AG04450 (cell line): ENCODE results near the gene CNTLN. TPM values are rescaled to one million over a fixed set of nuclear protein-coding genes. Genes with fewer than 3 reads are reported as not detected.
"Not testable (repeated sequence)": the region's sequence is repeated elsewhere in the genome, so short reads cannot be mapped to it uniquely, and the experiment has no call there.

Experiments
- CTCF ChIA-PET: fragments of 300-600, 350-600 bp; formaldehyde crosslinking; extraction: SDS; loops from one replicate; lab custom pipeline; 2022; ENCODE audit warnings: antibody characterized with exemption, inconsistent platforms; lab: Charles Lee
- POLR2A ChIA-PET: fragments of 350-600 bp; formaldehyde crosslinking; extraction: SDS; loops from one replicate; lab custom pipeline; 2021; ENCODE audit warnings: antibody characterized with exemption, inconsistent platforms; lab: Yijun Ruan, JAX
- DNase-seq: peaks from one replicate; pipeline ENCODE4 v3.0.0-alpha.2; 2011; ENCODE audit warnings: low read depth, low spot score
- H3K27ac ChIP-seq: one replicate; pipeline ENCODE4 v1.5.1; 2012; ENCODE audit warnings: low read depth, low read length, control low read depth
- H3K27me3 ChIP-seq: one replicate; pipeline ENCODE4 v1.6.0; 2012; ENCODE audit warnings: low read length; ENCODE audit not compliant: control insufficient read depth, insufficient read depth
- H3K4me3 ChIP-seq: 2 replicates; pipeline ENCODE4 v1.5.1; 2011; ENCODE audit warnings: mild to moderate bottlenecking, low read depth, low read length, control low read depth
- H3K9me3 ChIP-seq: 2 replicates; pipeline ENCODE4 v1.5.1; 2012; ENCODE audit warnings: low read length; ENCODE audit not compliant: control insufficient read depth, insufficient read depth
- CTCF ChIP-seq: IDR thresholded peaks from 2 replicates; pipeline ENCODE4 v1.5.1; 2011; ENCODE audit warnings: low read depth, low read length, control low read depth, inconsistent platforms
- polyA plus RNA-seq: library from polyadenylated mRNA; depleted of rRNA; stranded (reverse); fragments of >200 nt; gene quantifications from 2 replicates; pipeline ENCODE4 v1.2.3, GENCODE V29; 2011

CNTLN gene
- polyA plus RNA-seq, 1 experiment, result 11.7 TPM

GRCh38 chr9:17520268-17521064 lies 385.6 kb downstream of the CNTLN start:
- H3K9me3 ChIP-seq, result no peaks in the 10 kb centered on the region
- CTCF ChIA-PET, result interaction anchor here (0.6 to 3.0 kb wide), 10 partner anchors 10 to 1593 kb away, joined by 3 to 19 read pairs (median 5); no protein-coding TSS in a partner anchor
- no peak overlapping the region for H3K4me3 ChIP-seq
- POLR2A ChIA-PET, result interaction anchor here (0.8 kb wide), 1 partner anchor 20 kb away, joined by 3 read pairs; no protein-coding TSS in a partner anchor
- no peak for DNase-seq
- H3K27ac ChIP-seq, result no peak overlapping the region
- H3K27me3 ChIP-seq, result no peaks in the 10 kb centered on the region
- TF ChIP-seq CTCF, result 0 out of 2 replicates have a peak, but pooled peaks have one; percentile 7

GRCh38 chr9:17521100-17521855 lies 386.4 kb downstream of the CNTLN start:
- no peak for DNase-seq
- Histone ChIP-seq H3K27me3 (no peaks in the 10 kb centered on the region), H3K9me3 (no peaks in the 10 kb centered on the region), H3K4me3 (no peak overlapping the region), H3K27ac (no peak overlapping the region)
- POLR2A ChIA-PET, result no interaction called here
- TF ChIP-seq CTCF, result no peak
- CTCF ChIA-PET, result interaction anchor here (0.8 to 3.0 kb wide), 5 partner anchors 9 to 290 kb away, joined by 3 to 19 read pairs (median 11); no protein-coding TSS in a partner anchor

- CTCF ChIA-PET, result interaction anchor here (0.7 to 4.1 kb wide), 6 partner anchors 10 to 1938 kb away, joined by 3 to 27 read pairs (median 4); no protein-coding TSS in a partner anchor
- H3K27ac ChIP-seq, H3K27me3 ChIP-seq, POLR2A ChIA-PET, H3K4me3 ChIP-seq, DNase-seq, H3K9me3 ChIP-seq: not testable (repeated sequence)
These were observed 391.9 kb downstream of the CNTLN start for GRCh38 chr9:17526726-17527125.

- Histone ChIP-seq H3K4me3 (no peak overlapping the region), H3K27ac (no peak overlapping the region), H3K9me3 (no peaks in the 10 kb centered on the region), H3K27me3 (no peaks in the 10 kb centered on the region)
- DNase-seq, result no peak
- TF ChIP-seq CTCF, result peak; percentile 34; the same call in 1 of the 2 replicates
- CTCF ChIA-PET, result interaction anchor here (1.1 to 4.1 kb wide), 4 partner anchors 272 to 282 kb away, joined by 4 to 28 read pairs (median 24); no protein-coding TSS in a partner anchor
- POLR2A ChIA-PET, result no interaction called here
These were observed 394.0 kb downstream of the CNTLN start for GRCh38 chr9:17528859-17529258.

GRCh38 chr9:17531642-17532254 lies 396.9 kb downstream of the CNTLN start:
- ChIA-PET CTCF (interaction anchor here (0.7 to 3.5 kb wide), 16 partner anchors 11 to 1499 kb away, joined by 3 to 81 read pairs (median 4); no protein-coding TSS in a partner anchor), POLR2A (no interaction called here)
- DNase-seq, result peak; percentile 13
- Histone ChIP-seq H3K4me3 (peak overlapping the region; percentile 39), H3K27ac (no peak overlapping the region), H3K27me3 (peaks cover 5% of the 10 kb centered on the region), H3K9me3 (no peaks in the 10 kb centered on the region)
- TF ChIP-seq CTCF, result peak; percentile 82
